ENCODE results near the gene MTERF2.

The MTERF2 gene

DNA sequence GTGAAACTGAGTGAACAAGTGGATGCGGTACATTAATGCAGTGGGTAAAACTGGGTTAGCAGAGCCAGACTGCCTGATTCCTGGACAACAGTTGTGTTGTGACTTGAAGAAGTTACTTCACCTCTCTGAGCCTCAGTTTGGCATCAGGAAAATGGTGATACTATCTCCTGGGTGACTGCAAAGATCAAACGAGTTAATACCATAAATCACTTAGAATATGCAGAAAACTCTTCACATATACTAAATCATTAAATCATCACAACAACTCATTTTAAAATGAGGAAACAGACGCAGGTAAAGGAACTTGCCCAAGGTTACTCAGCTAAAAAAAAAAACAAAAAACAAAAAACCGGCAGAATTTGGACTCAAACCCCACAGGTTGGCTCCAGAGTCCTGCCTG lies 811 bp downstream of the MTERF2 start:
- no peak for DNase-seq

- DNase-seq: no peak
These were observed 1.5 kb downstream of the MTERF2 start for GRCh38 chr12:106985479-106985878.

- DNase-seq: peak in 1 of 2 experiments; percentile 7
These were observed 2.3 kb downstream of the MTERF2 start for GRCh38 chr12:106984588-106985137.

DNA sequence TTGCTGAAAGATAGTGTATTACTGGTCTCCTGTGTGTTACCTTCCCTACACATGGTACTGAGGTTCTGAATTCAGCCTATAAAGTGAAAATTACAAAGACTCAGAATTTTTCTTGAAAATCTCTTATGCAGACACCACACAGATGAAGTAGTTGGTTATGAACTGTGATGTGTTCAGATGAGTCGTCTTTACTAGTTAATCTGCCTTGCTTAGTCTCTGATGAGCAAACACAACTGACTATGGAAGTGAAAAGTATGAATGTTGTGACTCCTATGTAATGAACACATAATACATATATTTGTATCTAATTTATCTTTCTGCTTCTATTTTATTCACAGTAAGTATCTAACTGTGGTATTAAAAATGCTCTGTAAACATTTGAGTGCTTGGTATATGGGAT lies 4.7 kb downstream of the MTERF2 start:
- no peak for DNase-seq

- DNase-seq: no peak
These were observed 5.2 kb downstream of the MTERF2 start for GRCh38 chr12:106981788-106982187.

DNA sequence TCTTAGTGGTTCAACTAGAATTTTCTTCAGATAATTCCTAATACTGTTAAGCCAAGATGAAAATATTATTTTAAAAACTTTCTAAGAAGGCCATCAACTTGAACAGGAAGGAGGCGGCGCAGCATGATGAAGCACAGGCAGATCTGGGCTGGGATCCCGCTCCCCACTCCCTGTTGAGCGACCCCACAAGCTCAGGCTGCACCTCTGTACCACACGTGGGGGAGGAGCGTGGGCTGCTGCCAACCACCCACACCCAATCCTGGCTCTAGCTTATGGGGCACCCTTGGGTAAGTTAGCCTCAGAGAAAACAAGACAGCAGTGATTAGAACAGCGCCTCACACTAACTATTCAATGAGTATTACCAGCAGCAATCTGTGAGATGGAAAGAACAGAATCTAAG lies 6.0 kb downstream of the MTERF2 start:
- no peak for DNase-seq

DNA sequence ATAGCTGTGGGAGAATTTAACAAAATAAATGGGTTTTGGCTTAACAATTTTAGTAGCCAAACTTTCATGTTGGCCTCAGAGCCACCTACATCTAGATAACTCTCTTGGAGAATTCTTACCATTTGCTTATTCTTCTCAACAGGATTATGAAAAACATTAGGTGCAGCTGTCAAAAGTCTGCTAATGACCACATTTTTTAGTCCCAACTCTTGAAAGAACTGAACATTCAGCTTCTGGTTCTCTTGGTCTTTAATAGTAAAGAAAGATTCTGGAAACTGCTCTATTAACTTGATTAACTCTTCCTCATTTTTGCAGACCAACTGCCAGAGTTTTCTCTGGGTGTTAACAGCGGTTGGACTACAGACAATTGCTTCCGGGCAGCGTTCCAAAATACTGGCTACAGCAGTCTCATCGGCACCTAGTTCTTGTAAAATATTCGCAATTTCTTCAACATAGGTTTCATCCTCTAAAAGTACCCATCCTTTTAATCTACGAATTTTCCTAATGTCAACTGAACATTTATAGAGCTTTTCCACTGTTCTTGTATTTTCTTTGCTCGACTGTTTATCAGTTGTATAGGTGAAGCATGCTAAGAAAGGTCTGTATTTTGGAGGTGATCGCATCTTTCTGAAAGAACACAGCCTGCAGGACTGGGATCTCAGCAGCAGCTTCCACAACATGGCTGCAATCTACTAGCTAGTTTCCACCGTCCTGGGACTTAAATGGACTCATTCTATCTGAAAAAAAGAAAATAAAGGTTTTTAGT lies 8.7 kb downstream of the MTERF2 start:
- DNase-seq: no peak

- no peak for DNase-seq
These were observed 10.3 kb downstream of the MTERF2 start for GRCh38 chr12:106976668-106977067.

DNA sequence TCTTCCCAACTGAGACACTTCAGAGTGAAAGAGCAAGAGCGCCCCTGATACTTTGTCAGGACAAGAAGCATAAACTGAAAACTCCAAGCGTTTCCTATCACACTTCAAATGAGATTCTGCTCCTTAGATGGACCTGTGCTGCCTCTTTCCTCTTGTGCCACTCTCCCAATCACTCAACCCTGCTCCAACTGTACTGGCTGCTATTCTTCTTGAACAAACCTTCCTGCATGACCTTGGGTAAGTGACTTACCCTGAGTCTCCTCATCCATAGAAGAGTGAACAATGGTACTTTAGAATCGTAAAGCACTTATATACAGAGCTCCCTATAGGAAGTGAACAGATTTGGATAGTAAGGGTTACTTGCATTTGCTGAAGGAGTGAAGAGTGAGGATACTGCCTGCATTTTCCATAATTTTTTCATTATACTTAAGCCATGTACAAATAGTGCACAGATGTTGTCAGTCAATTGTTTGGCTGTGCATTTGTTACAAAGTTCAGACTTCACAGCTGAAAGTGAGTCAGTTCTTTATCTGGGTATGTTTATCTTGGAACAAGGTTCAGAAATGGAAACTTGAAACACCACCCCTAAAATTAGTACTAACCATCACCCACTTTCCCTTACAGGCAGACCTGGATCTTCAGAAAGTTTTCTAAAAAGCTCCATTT lies 10.8 kb downstream of the MTERF2 start:
- no peak for DNase-seq

GRCh38 chr12:106975098-106975497 lies 11.8 kb downstream of the MTERF2 start:
- no peak for DNase-seq

GRCh38 chr12:106974511-106974910 lies 12.4 kb downstream of the MTERF2 start:
- DNase-seq: no peak

- no peak for DNase-seq
These were observed 13.4 kb downstream of the MTERF2 start for GRCh38 chr12:106973545-106973944.

DNA sequence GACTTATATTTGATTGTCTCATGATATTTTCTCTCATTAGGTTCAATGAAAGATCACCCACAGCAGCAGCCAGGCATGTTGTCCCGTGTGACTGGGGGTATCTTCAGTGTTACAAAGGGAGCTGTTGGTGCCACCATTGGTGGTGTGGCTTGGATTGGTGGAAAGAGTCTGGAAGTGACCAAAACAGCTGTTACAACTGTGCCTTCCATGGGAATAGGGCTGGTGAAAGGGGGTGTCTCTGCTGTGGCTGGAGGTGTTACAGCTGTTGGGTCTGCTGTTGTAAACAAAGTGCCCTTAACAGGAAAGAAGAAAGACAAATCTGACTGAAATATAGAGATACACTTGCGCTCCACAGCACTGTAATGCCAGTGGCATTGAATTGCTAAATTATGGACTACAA lies 15.9 kb downstream of the MTERF2 start:
- DNase-seq: no peak

DNA sequence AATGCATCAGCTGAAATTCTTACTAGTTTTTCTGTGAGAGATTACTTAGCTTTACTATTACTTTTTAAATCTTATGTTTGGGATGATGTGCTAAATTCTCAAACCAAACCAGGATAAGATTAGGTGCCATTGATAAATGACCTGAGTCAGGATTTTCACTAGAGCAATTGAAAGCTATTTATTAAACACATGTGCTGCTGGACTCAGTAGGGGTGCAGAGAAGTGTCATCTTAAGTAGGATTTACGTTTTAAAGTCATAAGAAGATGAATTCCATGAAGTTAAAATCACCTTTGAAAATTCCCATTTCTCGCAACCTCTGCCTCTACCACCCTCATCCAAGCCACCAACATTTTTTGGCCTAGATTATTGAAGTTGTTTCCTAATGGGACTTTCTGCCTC lies 22.4 kb downstream of the MTERF2 start:
- no peak for DNase-seq

- no peak for DNase-seq
These were observed 24.7 kb downstream of the MTERF2 start for GRCh38 chr12:106962286-106962685.

DNA sequence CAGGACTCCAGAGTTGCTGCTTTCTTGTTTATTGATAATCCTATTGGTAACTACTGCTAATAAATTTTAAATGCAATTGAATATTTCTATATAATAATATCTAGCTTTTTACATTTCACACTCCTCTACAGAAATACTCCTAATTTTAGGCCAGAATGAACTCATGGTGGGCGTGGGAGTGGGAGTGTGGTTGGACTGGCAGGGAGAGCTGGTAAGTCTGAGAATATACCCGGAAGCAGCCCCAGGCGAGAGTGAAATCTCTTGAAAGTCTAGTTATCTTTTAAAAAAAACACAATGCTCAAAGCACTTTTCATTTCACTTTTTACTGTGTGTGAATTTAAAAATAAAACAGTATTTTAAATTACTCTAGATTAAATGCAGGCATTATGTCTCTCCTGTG lies 26.5 kb downstream of the MTERF2 start:
- no peak for DNase-seq

- no peak for DNase-seq
These were observed 29.4 kb downstream of the MTERF2 start for GRCh38 chr12:106957583-106957982.

- DNase-seq: peak; percentile 35 to 42
These were observed 30.8 kb downstream of the MTERF2 start for GRCh38 chr12:106956048-106956578.

DNA sequence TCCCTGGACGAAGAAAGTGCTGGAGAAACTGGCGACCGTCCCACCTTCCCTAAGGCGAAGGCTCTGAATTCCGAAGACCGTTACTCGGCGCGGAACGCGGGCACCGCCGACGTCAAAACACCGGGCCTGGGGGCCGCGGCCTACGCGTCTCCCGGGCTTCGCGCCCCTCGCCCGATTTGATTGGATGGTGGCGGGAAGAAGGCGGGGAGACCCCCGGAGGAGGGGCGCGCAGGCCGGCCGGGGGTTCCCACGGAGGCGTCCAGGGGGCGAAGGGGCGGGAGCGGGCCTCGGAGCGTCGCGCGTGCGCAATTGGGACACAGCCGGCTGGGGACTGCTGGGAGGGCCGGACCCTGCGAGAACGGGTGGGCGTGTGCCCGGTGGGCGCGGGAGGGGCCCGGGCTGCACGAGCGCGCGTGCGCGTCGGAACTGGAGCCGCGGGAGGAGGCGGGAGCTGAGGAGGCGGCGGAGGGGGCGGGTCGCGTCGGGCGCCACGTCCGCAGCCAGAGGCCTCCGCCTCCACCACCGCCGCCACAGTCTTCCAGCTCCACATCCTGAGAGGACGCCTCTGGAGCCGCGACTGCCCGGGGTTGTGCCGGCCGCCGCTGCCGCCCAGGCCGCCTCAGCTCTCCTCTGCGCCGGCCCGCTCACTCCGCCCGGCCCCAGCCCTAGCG lies 31.4 kb downstream of the MTERF2 start, which contains the start of gene TMEM263:
Gene TMEM263 (plus strand): TSS at position 531 of the 671 bp plus-strand sequence. CDS start 11,210 bp downstream, outside the sequence.
- peak; percentile 89 to 91 for DNase-seq

- peak in 1 of 2 experiments; percentile 3 for DNase-seq
These were observed 32.2 kb downstream of the MTERF2 start for GRCh38 chr12:106954462-106955376.

DNA sequence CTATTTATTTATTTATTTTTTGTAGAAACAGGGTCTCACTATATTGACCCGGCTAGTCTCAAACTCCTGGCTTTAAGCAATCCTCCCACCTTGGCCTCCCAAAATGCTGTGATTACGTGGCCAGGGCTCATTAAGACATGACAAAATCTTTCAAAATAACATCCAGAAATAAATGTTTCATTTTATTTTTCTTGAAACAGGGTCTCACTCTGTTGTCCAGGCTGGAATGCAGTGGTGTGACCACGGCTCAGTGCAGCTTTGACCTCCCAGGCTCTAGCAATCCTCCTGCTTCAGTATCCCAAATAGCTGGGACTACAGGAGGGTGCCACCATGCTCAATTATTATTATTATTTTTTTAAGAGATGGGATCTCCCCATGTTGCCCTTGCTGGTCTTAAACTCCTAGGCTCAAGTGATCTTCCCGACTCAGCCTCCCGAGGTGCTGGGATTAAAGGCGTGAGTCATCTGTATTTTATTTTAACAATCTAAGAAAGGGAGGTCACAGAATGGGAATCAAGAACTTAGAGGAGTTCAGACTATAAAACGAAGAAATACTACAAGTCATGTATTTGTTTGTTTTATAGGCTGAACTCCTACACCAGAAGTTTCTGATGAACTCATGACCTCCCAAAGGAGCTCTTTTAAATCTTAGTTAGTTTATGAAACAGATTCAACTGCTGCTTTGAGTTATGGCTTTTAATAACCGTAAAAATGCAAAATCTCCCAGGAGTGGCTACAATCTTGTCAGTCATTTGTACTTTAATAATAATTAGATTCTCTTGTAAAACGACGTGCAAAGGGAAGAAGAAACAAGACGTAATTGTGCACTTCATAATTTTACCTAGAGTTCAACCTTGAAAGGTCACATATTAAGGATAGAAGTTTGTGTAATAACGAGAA lies 33.3 kb downstream of the MTERF2 start:
- DNase-seq: no peak

Data from stimulated activated CD4-positive, alpha-beta T cell treated with anti-CD3 and anti-CD28 coated beads, Interleukin-4, amount 100 ng/mL, for 4 hours (primary cell).